Right atrium auricular region (tissue), 2 donors: ENCODE results near the gene ABHD17C. TPM values are rescaled to one million over a fixed set of nuclear protein-coding genes. Genes with fewer than 3 reads are reported as not detected.

Experiments
- DNase-seq: peaks from one replicate; pipeline ENCODE4 v3.0.0-alpha.2; 2019; ENCODE audit warnings: low spot score
- H3K27ac ChIP-seq, 2 donors: fragments of 200-600 bp; sonication (generic); 1 replicate in 1 of 2; 2 replicates in 1 of 2; pipeline ENCODE4 v1.5.1; 2016 to 2019
- H3K27me3 ChIP-seq, 2 donors: fragments of 200-600 bp; sonication (generic); one replicate each; pipeline versions ENCODE4 v1.5.1 to v1.6.0; 2017 to 2019
- H3K36me3 ChIP-seq: fragments of 200-600 bp; sonication (generic); one replicate; pipeline ENCODE4 v1.5.1; 2016
- H3K4me1 ChIP-seq, 2 donors: fragments of 200-600 bp; sonication (generic); one replicate each; pipeline versions ENCODE4 v1.5.1 to v1.6.0; 2017 to 2019
- H3K4me3 ChIP-seq, 2 donors: fragments of 200-600 bp; sonication (generic); 1 replicate in 1 of 2; 2 replicates in 1 of 2; pipeline ENCODE4 v1.5.1; 2017 to 2019; ENCODE audit warnings: mild to moderate bottlenecking in 1 of 2, moderate library complexity in 1 of 2
- H3K9me3 ChIP-seq, 2 donors: fragments of 200-600 bp; sonication (generic); one replicate each; pipeline ENCODE4 v1.5.1; 2019
- CTCF ChIP-seq, 2 donors: fragments of 200-600 bp; sonication (generic); IDR thresholded peaks; one replicate each; pipeline ENCODE4 v1.5.1; 2019; ENCODE audit warnings: antibody characterized with exemption in 2 of 2
- total RNA-seq, 2 donors: library from RNA; depleted of rRNA; stranded (reverse); fragments of >200 nt; gene quantifications; one replicate each; pipeline ENCODE4 v1.1.0, GENCODE V29; 2016

The ABHD17C gene
- total RNA-seq, 2 donors from 2014 or later, result 1.0 to 1.7 TPM

DNA sequence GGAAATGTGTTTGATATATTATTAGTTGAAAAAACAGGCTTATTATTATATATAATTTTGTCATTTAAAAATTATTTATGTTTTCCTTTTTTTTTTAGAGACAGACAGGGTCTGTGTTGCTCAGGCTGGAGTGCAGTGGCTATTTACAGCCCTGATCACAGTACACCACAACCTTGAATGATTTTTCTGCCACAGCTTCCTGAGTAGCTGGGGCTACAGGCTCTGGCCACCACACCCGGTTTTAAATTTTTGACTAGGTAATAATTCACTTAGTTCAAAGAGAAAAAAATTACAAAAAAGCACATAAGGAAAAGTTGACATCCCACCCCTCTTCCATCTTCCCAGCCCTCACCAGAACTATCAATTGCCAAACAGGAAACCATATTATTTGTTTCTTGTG, 79.4 kb downstream of the ABHD17C start:
- peaks cover 0 to 26% of the 10 kb centered on the region in 2 donors for H3K4me1 ChIP-seq
- no peak overlapping the region for H3K27ac ChIP-seq
- no peaks in the 10 kb centered on the region for H3K27me3 ChIP-seq
- no peak overlapping the region for H3K4me3 ChIP-seq
- H3K9me3 ChIP-seq, result no peaks in the 10 kb centered on the region
- no peak for DNase-seq
- no peak for TF ChIP-seq CTCF (IDR thresholded peaks at IDR 0.05)
- no peaks in the 10 kb centered on the region for H3K36me3 ChIP-seq

- TF ChIP-seq CTCF (IDR thresholded peaks at IDR 0.05), result no peak
- H3K9me3 ChIP-seq, result no peaks in the 10 kb centered on the region
Measured at GRCh38 chr15:80775338-80775737, 80.2 kb downstream of the ABHD17C start.

DNA sequence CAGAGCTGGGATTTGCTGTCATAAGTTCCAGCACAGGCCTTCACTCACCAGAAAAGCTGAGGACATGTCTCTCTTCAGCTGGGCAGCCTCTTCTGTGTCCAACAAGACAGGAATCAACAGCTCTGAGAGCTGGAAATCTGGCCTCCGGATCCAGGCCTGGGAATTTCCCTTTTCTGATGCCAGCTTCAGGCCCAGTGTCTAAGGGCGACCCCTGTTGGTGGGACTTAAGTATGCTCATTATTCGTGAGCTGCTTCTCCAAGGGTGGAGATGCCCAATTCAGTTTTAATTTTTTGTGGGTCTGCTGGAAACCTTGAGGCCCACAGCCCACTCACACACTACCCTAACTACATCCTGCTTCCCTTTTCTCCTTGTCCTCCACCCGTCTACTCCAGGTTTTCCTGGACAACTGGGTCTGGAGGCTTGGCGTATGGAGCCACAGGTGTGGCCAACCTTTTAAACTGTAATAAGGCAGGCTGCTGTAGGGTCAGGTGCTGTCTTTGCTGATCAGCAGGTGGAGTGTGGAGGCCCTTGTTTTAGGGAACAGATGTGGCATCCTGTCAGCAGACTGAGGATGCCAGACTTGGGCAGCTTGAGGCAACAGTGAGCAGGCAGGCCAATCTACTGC, 81.4 kb downstream of the ABHD17C start:
- Histone ChIP-seq H3K4me1 (peaks cover 0 to 40% of the 10 kb centered on the region in 2 donors), H3K27ac (no peak overlapping the region), H3K4me3 (no peak overlapping the region), H3K27me3 (no peaks in the 10 kb centered on the region), H3K9me3 (no peaks in the 10 kb centered on the region), H3K36me3 (no peaks in the 10 kb centered on the region)
- TF ChIP-seq CTCF (IDR thresholded peaks at IDR 0.05), result peak; percentile 79 to 89
- DNase-seq, result peak; percentile 72

More at GRCh38 chr15:80775338-80775737, 80.2 kb downstream of the ABHD17C start:
- no peak overlapping the region for H3K4me3 ChIP-seq
- peaks cover 0 to 35% of the 10 kb centered on the region in 2 donors for H3K4me1 ChIP-seq
- H3K27me3 ChIP-seq, result no peaks in the 10 kb centered on the region
- H3K27ac ChIP-seq, result no peak overlapping the region
- H3K36me3 ChIP-seq, result no peaks in the 10 kb centered on the region
- DNase-seq, result no peak

DNA sequence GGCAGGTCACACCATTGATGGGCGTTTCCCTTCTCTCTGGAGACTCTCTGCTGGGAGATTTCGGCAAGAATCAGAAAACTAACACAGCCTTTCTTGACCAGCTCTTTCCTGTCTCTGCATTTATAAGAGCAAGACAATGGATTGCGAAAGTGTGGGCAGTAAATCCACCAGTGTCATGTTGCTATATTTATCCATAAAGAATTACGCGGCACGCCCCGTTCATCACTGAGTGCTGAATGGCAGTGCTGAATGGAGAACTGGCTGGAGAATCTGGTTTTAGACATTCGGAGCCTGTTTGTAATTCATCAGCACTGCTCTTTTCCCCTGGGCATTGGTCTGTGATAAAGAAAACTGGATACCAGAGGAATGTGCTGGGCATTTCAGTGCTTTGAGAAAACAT, 82.0 kb downstream of the ABHD17C start:
- H3K4me1 ChIP-seq, result peaks cover 0 to 40% of the 10 kb centered on the region in 2 donors
- H3K9me3 ChIP-seq, result no peaks in the 10 kb centered on the region
- no peak overlapping the region for H3K4me3 ChIP-seq
- no peak for TF ChIP-seq CTCF (IDR thresholded peaks at IDR 0.05)
- H3K36me3 ChIP-seq, result no peaks in the 10 kb centered on the region
- no peaks in the 10 kb centered on the region for H3K27me3 ChIP-seq
- H3K27ac ChIP-seq, result no peak overlapping the region
- peak; percentile 77 for DNase-seq

DNA sequence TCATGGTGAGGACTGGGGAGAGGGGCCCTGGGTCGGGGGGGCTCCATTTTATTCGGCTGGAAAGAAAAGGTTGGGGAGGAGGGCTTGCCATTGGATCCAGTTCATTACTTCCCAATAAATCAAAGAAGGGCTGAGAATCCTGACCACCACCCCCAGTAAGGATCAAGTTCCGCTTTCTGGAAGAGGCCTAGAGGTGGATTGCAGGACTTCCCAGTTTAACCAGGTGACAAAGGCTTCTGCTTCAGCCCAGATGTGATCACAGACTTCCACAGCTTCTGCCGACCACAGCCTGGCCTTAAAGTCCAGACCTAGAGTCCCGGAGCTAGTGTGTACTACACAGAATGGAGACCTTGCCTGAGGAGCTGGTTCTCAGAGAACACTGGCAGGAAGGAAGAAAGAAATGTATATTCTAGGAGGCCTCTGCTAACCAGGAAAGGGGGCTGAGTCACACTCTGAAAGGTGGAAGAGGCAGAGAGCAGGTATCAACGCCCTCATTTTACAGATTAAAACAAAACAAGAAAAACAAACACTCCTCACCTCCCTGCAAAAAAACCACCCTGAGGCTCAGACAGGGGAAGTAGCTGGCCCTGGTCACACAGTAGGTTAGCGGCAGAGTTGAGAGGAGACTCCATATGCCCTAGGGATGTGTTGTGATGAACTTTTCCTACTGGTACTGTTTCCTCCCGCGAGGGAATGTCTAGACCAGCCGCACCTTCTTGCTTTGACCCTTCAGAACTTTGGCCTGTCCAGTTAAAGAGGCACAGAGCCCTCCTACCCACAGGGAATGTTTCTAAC, 82.9 kb downstream of the ABHD17C start:
- peaks cover 0 to 40% of the 10 kb centered on the region in 2 donors for H3K4me1 ChIP-seq
- no peak for TF ChIP-seq CTCF (IDR thresholded peaks at IDR 0.05)
- H3K9me3 ChIP-seq, result no peaks in the 10 kb centered on the region
- H3K36me3 ChIP-seq, result no peaks in the 10 kb centered on the region
- DNase-seq, result no peak
- no peak overlapping the region for H3K4me3 ChIP-seq
- H3K27me3 ChIP-seq, result no peaks in the 10 kb centered on the region
- no peak overlapping the region for H3K27ac ChIP-seq
